GM06990 (cell line): ENCODE results near the gene SDHAF2.
"Not testable (repeated sequence)": the region's sequence is repeated elsewhere in the genome, so short reads cannot be mapped to it uniquely, and the experiment has no call there.

Source experiments
- DNase-seq: peaks from one replicate; pipeline ENCODE4 v3.0.0-alpha.2; 2011; ENCODE audit not compliant: insufficient read length; ENCODE audit errors: extremely low read depth
- H3K27me3 ChIP-seq: replicated peaks from 2 replicates; pipeline ENCODE4 v1.6.0; 2011; ENCODE audit warnings: low read length; ENCODE audit not compliant: control insufficient read depth, insufficient read depth
- H3K36me3 ChIP-seq: 2 replicates; pipeline ENCODE4 v1.5.1; 2011; ENCODE audit warnings: low read length; ENCODE audit not compliant: control insufficient read depth, insufficient read depth
- H3K4me3 ChIP-seq: replicated peaks from 2 replicates; pipeline ENCODE4 v1.5.1; 2011; ENCODE audit warnings: low read depth, mild to moderate bottlenecking, control low read depth, low read length
- TF ChIP-seq, protein P1 (sequence below): IDR thresholded peaks from 2 replicates; pipeline ENCODE4 v1.5.1; 2011; ENCODE audit warnings: low read length, control low read depth, mild to moderate bottlenecking, inconsistent platforms; ENCODE audit not compliant: insufficient read depth, poor library complexity, severe bottlenecking

The SDHAF2 gene

DNA sequence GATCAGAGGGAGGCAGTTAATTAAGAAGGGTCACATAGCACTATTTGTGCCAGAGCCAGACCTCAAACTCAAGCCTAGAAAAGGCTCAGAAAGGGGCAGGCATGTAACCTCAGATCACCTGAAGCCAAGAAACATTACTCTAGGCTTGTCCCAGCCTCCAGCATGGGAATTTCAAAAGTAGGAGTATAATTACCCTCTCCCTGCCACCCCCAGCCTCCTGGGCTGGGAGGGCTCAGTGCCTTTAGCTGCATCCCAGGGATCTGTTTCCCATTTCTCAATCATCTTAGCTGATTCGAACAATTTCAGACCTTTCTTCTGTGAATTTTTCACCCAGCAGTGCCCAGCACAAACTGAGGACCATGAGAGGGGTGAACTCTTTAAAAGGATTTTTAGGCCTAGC, 45.5 kb downstream of the SDHAF2 start:
- TF ChIP-seq, protein P1, sequence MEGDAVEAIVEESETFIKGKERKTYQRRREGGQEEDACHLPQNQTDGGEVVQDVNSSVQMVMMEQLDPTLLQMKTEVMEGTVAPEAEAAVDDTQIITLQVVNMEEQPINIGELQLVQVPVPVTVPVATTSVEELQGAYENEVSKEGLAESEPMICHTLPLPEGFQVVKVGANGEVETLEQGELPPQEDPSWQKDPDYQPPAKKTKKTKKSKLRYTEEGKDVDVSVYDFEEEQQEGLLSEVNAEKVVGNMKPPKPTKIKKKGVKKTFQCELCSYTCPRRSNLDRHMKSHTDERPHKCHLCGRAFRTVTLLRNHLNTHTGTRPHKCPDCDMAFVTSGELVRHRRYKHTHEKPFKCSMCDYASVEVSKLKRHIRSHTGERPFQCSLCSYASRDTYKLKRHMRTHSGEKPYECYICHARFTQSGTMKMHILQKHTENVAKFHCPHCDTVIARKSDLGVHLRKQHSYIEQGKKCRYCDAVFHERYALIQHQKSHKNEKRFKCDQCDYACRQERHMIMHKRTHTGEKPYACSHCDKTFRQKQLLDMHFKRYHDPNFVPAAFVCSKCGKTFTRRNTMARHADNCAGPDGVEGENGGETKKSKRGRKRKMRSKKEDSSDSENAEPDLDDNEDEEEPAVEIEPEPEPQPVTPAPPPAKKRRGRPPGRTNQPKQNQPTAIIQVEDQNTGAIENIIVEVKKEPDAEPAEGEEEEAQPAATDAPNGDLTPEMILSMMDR = no peak
- H3K4me3 ChIP-seq = no peak overlapping the region

DNA sequence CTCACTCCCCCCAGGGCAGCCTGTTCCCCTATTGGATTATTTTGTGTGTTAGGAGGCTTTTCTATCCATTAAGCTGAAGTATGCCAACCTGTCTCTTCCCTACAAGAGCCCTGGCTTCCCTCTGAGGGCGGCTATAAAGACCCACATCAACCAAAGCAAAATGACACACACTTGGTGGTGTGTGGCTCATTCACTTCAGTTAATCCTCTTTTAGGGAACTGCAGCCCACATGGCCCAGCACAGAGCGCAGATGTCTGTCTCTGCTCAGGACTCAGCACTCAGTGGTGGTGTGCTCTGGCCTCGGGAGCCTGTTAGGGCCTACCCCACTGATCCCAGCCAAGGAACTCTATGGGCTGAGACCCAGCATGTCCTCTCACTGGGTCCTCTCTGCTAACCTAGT, 46.4 kb downstream of the SDHAF2 start:
- TF ChIP-seq, protein P1 = no peak
- no peak for DNase-seq
- H3K4me3 ChIP-seq = no peak overlapping the region
- H3K27me3 ChIP-seq = no peaks in the 10 kb centered on the region
- H3K36me3 ChIP-seq = no peaks in the 10 kb centered on the region; the same call in 1 of the 2 replicates

More for the DNA sequence above, 45.5 kb downstream of the SDHAF2 start:
- Histone ChIP-seq H3K36me3 (no peaks in the 10 kb centered on the region; the same call in 1 of the 2 replicates), H3K27me3 (no peaks in the 10 kb centered on the region)
- DNase-seq = no peak

DNA sequence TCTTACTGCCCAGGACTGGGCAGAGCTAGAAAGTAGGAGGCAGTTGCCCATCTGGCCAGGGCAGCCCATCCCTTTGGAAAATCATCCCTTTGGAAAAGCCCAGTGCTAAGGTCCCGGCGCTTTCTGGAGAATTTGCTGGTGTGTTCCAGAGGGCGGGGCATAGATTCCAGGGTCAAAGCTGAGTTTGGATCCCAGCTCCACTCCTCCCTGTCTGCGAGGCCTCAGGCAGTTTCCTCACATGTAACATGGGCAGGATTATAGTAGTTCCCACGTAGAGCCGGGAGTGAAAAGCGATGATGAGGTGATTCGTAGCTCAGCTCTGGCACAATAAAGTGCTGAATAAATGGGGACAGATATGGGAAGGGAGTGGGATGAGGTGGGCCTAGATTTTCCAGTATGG, 47.2 kb downstream of the SDHAF2 start:
- TF ChIP-seq, protein P1 = no peak
- DNase-seq = no peak
- H3K4me3 ChIP-seq = no peak overlapping the region

DNA sequence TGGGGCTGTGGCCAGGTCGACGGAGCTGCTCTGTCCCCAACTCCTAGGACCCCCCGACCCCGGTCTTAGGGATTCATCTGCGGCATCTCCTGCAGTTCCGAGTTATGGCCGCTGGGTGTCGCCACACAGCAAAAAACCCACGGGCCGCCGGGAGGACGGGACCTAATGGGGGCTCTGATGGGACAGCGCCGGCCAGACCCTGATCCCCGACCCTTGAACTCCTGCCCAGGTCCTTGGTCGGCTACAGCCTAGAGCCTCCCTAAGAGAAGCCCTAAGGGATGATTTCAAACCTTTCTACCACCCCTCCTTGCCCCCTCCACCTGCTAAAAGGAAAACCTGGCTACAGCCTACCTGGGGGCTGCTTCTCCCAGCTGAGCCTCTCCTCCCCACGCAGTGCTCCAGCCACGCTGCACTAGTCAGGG, 47.8 kb downstream of the SDHAF2 start:
- Histone ChIP-seq H3K27me3 (no peaks in the 10 kb centered on the region), H3K4me3 (no peak overlapping the region), H3K36me3 (no peaks in the 10 kb centered on the region; the same call in 1 of the 2 replicates)
- DNase-seq = peak; percentile 32
- TF ChIP-seq, protein P1 = peak; percentile 91

More for the DNA sequence above, 47.2 kb downstream of the SDHAF2 start:
- Histone ChIP-seq H3K27me3 (no peaks in the 10 kb centered on the region), H3K36me3 (no peaks in the 10 kb centered on the region; the same call in 1 of the 2 replicates)

DNA sequence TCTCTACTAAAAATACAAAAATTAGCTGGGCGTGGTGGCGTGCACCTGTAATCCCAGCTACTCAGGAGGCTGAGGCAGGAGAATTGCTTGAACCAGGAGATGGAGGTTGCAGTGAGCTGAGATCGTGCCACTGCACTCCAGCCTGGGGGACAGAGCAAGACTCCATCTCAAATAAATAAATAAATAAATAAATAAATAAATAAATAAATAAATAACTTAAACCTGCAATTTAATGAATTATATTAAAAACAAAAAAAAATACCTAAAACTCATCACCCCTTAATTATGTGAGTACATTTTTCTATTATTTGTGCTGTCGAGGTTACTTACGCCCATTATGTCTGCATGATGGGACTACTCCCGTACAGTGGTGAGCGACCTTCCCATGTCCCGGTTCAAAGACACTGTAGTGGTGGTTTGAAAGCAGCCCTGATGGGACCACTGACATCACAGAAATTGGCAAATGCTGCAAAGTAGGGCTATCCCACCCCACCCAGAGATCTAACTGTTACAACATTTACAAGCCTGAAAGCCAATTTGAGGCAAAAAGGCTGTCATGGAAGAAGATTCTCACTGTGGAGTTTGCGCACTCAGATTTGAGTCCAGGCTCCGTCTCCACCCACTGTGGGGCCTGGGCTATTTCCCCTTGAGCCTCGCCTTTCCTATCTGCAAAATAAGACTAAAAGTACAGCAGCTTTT, 49.6 kb downstream of the SDHAF2 start:
- not testable (repeated sequence) for H3K36me3 ChIP-seq, H3K4me3 ChIP-seq, DNase-seq, H3K27me3 ChIP-seq

DNA sequence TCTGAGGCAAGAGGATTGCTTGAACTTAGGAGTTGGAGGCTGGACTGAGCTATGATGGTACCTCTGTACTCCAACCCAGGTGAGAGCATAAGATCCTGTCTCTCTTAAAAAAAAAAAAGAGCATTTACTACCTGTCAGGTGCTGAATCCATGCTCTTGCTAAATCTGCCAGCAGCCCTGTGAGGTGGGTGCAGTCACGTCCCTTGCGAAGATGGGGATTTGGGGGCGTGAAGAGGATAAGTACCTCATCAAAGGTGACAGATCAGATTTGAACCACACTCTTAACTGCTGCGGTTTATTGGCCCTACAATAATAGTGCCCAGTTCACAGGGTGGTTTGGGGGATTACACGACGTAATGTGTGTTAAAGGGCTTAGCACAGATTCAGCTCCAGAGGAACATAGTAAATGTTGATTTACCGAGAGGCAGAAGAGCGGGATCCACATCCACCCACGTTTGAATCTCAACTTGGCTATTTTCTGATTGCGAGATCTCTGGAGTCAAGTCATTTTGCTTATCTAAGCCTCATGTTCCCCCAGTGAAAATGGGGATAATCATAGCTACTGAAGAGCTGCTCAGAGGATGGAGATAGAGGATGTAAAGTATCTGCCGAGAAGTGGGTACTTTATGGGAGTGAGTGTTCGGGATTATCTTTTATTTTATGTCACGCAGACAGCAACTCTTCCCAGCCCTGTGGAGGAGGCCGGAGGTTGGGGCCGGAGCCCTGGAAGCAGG, 50.5 kb downstream of the SDHAF2 start:
- no peak overlapping the region for H3K4me3 ChIP-seq
- DNase-seq = no peak
- no peaks in the 10 kb centered on the region for H3K27me3 ChIP-seq
- TF ChIP-seq, protein P1 = no peak
- H3K36me3 ChIP-seq = no peaks in the 10 kb centered on the region
